Inflammatory macrophage treated with lipopolysaccharide for 4 hours (primary cell): ENCODE data around the gene PALLD.

Experiments
- DNase-seq: peaks from one replicate; pipeline ENCODE4 v3.0.0-alpha.2; 2020

Gene PALLD

GRCh38 chr4:168803052-168803451 is 306.2 kb downstream of the PALLD start:
- peak; percentile 84 for DNase-seq

- no peak for DNase-seq
These were observed 306.9 kb downstream of the PALLD start for GRCh38 chr4:168803732-168804131.

DNA sequence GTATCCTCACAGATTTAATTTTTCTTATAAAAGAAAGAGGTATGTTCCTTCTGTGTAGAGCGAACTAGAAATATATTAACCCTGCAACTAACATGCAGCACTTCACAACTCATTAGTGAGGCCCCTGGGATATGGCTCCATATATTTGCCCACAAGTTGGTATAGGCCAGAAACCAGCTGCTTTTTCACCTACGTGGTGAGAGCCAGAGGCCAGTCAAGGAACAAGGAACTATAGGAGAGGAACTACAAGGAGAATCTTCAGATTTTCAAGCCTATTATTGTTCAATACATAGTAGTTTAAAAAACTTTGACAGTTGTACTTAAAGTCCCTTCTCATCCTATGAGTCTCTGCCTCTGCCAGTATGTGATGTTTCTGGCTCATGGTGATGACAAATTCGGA is 307.3 kb downstream of the PALLD start:
- peak; percentile 23 for DNase-seq

DNA sequence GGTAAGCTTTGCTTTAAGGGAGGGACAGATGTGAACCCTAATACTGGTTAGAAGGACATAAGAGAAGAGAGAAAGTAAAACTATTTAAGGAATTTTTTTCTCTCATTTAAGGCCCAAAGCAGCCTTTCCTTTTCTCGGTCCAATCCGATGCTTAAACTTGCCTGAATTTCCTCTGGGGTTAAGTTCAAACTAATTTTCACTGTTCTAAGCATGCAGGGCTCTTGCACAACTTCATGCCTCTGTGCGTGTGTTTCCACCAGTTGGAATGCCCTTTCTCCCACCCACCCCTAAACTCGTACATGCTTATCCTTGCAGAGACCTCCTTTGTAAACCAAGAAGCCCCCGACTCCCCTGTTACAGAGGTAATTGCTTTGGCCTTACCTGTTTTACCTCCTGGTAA is 308.5 kb downstream of the PALLD start:
- no peak for DNase-seq

DNA sequence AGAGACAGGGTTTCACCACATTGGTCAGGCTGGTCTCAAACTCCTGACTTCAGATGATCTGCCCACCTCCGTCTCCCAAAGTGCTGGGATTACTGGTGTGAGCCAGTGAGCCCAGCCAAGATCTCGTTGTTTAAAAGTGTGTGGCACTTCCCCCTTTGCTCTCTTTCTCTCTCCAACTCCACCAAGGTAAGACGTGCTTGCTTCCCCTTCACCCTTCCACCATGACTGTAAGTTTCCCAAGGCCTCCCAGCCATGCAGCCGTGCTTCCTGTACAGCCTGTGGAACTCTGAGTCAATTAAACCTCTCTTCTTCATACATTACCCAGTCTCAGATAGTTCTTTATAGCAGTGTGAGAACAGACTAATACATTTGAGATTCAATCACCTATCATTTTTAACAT is 309.4 kb downstream of the PALLD start:
- peak; percentile 13 for DNase-seq

DNA sequence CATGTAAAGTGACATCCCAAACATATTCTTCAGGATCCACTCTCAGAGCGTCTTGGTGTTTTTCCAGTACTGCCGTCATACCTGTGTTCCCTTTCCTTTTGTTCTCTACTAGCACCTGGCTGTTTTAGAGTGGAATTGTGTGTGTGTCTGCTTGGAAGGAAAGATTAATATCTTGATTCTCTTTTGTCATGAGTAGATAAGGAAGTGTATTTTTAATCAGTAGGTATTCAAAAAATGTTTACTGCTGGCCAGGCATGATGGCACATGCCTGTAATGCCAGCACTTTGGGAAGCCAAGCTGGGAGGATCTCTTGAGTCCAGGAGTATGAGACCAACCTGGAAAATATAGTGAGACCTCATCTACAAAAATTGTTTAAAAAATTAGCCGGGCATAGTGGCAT is 314.4 kb downstream of the PALLD start:
- DNase-seq: no peak

DNA sequence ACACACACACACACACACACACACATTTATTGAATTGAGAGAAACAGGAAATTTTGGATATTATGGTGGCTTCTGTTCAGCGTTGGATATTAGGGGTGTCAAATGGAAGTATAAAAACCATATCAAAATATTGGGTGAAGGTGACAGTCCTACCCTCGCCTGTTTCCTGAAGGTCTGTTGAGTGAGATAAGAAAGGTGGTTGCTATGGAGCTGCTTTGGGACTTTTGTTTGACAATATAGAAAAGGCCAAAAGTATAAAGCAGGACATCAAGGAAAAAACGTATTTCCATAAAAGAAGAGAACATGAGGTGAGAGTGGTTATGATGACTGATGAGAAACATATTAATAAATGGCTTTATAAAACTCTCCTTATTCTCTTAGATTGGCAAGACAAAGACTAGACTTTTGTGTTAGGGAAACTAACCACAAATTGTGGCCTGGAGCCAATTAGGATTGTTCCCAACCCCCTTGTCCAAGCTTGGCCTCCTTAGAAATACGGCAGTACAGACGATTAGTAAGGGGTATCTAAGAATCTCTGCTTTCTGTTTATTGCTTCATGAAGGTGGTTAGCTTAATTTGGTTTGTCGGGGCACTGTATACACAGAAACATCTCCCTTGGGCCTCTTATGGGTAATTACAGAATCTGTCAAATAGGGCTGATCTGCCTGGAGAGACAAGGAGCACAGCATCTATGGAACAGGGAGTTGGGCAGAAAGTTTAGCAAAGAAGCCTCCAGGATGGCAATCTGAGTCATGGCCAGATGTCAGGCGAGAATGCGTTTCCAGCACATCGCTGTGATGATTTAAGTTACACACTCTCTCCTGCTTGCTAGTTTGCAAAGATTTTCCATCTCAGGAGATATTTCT is 315.2 kb downstream of the PALLD start:
- no peak for DNase-seq

DNA sequence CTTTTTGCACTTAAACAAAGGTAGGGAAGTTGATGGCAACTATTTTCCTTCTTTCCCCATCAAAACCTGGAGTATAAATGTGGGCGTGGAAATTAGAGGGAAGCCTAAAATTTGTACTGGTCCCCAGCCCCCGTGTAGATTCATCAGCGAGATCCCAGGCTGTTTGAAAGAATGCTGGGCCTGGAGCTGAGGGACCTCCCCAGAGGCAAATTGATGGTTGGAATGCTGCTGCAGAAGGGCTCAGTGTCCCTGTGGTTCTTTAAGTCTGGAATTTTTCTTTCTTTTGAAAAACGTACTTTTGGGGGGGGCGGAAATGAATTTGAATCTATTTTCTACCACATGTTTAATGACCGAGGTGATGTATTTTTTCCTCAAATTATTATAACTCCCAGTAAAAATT is 316.0 kb downstream of the PALLD start:
- DNase-seq: no peak

GRCh38 chr4:168813890-168814289 is 317.0 kb downstream of the PALLD start:
- no peak for DNase-seq

GRCh38 chr4:168815379-168816345 is 318.8 kb downstream of the PALLD start:
- no peak for DNase-seq

GRCh38 chr4:168817370-168817769 is 320.5 kb downstream of the PALLD start:
- DNase-seq: no peak

- DNase-seq: no peak
These were observed 325.6 kb downstream of the PALLD start for GRCh38 chr4:168822481-168822880.

DNA sequence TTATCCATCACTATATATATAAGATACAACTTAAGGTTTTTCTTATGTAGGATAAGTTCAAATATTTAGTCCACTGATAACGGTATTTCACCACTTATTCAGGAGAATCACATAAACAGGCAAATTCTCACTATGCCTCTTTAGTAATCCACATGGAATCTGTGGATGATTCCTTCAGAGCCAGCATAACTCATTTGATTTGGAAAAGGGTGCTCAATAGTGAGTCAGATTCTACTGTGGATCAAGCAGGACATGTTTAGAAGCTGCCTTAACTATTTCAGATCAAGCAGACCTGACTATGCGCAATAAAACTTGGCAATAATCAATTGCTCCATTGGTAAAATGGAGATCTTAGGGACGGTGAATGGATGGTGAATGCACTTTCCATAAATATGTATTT is 329.1 kb downstream of the PALLD start:
- DNase-seq: no peak

DNA sequence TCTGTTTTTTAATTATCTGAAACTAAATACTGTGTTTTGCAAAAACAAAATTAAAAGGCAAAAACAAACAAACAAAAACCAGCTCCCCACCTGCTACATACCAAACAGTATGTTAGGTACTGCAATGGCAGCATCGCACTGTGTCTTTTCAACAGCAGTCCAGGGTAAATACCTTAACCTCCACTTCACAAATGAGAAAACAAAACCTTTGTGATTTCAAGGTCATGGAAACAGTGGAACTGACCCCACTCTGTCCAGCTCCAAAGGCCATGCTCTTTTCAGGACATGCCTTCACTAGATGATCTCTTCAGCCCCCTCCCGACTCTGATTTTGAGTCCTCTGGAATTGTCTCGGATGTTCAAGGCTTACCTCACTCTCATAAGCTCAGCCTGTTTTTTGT is 329.8 kb downstream of the PALLD start:
- no peak for DNase-seq

GRCh38 chr4:168830777-168831512 is 334.1 kb downstream of the PALLD start:
- DNase-seq: peak; percentile 77

- no peak for DNase-seq
These were observed 334.7 kb downstream of the PALLD start for GRCh38 chr4:168831585-168831918.

- peak; percentile 46 for DNase-seq
These were observed 335.3 kb downstream of the PALLD start for GRCh38 chr4:168831919-168832762.

GRCh38 chr4:168832763-168833575 is 336.1 kb downstream of the PALLD start:
- no peak for DNase-seq

- no peak for DNase-seq
These were observed 337.0 kb downstream of the PALLD start for GRCh38 chr4:168833881-168834280.

- DNase-seq: no peak
These were observed 339.1 kb downstream of the PALLD start for GRCh38 chr4:168835880-168836454.

GRCh38 chr4:168836490-168836889 is 339.6 kb downstream of the PALLD start:
- DNase-seq: no peak
